GM12878 (cell line): ENCODE data around the gene ERN2.

Source experiments
- BMI1 ChIP-seq: fragments of 450-650 bp; IDR thresholded peaks from 2 replicates; pipeline ENCODE4 v1.6.1; 2016; ENCODE audit warnings: mild to moderate bottlenecking, moderate library complexity, borderline replicate concordance
- CBFB ChIP-seq: IDR thresholded peaks from 2 replicates; pipeline ENCODE4 v1.6.1; 2016; ENCODE audit warnings: antibody characterized with exemption, low read depth
- EZH2 ChIP-seq: IDR thresholded peaks from 2 replicates; pipeline ENCODE4 v1.6.1; 2012; ENCODE audit warnings: low read depth, mild to moderate bottlenecking, control low read depth, inconsistent platforms, low read length, borderline replicate concordance; ENCODE audit not compliant: control insufficient read depth
- FOXK2 ChIP-seq: fragments of 450-650 bp; IDR thresholded peaks from 2 replicates; pipeline ENCODE4 v1.6.1; 2017; ENCODE audit warnings: mild to moderate bottlenecking, moderate library complexity
- MYC ChIP-seq: IDR thresholded peaks from 2 replicates; pipeline ENCODE4 v1.6.1; 2011; ENCODE audit warnings: mild to moderate bottlenecking, low read length, moderate library complexity, inconsistent platforms; ENCODE audit not compliant: insufficient read depth, insufficient replicate concordance, insufficient read length, severe bottlenecking
- NFXL1 ChIP-seq: fragments of 450-650 bp; IDR thresholded peaks from 2 replicates; pipeline ENCODE4 v1.6.1; 2017; ENCODE audit warnings: antibody characterized with exemption, mild to moderate bottlenecking, borderline replicate concordance
- POLR2A ChIP-seq: IDR thresholded peaks from 2 replicates; pipeline ENCODE4 v1.6.1; 2011; ENCODE audit warnings: low read depth, mild to moderate bottlenecking, low read length
- POLR2AphosphoS5 ChIP-seq: IDR thresholded peaks from 2 replicates; pipeline ENCODE4 v1.6.1; 2011; ENCODE audit warnings: mild to moderate bottlenecking, low read length, inconsistent platforms
- ZNF274 ChIP-seq: IDR thresholded peaks from one replicate; pipeline ENCODE4 v1.8.0; 2011; ENCODE audit not compliant: insufficient read length, insufficient read depth
- ZZZ3 ChIP-seq: IDR thresholded peaks from 2 replicates; pipeline ENCODE4 v1.6.1; 2011; ENCODE audit warnings: low read depth; ENCODE audit not compliant: control insufficient read depth, insufficient read length
- TF ChIP-seq, protein P1 (sequence below), 3 experiments: IDR thresholded peaks in 2 of 3; conservative IDR thresholded peaks in 1 of 3; 2 replicates each; pipeline ENCODE4 v1.5.1; 2011; ENCODE audit warnings: low read depth in 3 of 3, low read length in 3 of 3, mild to moderate bottlenecking in 3 of 3, control low read depth in 2 of 3, moderate library complexity in 2 of 3, inconsistent platforms in 1 of 3, mixed read lengths in 1 of 3; ENCODE audit not compliant: control insufficient read depth in 2 of 3, insufficient read depth in 1 of 3; ENCODE audit errors: extremely low read depth in 1 of 3
- TF ChIP-seq, protein P2 (sequence below): fragments of 450-650 bp; formaldehyde crosslinking; IDR thresholded peaks from 2 replicates; pipeline ENCODE4 v1.5.0; 2022; ENCODE audit warnings: mild to moderate bottlenecking, missing genetic modification characterization

DNA sequence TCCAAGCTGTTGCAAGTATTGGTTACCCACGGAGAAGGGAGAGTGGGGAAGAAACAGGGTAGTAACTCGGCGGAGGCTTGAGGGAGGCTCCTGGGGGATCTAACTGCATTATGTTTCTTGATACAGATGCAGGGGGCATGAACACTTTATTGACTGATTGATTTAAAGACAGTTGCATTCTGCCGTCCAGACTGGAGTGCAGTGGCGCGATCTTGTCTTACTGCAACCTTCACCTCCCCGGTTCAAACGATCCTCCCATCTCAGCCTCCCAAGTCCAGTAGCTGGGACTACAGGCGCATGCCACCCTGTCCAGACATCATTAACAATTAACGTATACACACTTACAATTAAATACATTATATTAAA is 15.1 kb upstream of the ERN2 start:
- TF ChIP-seq ZNF274 (no peak), EZH2 (no peak), MYC (no peak), BMI1 (no peak), POLR2AphosphoS5 (no peak), POLR2A (no peak), NFXL1 (no peak), FOXK2 (no peak), CBFB (no peak), ZZZ3 (no peak)
- TF ChIP-seq, protein P1, sequence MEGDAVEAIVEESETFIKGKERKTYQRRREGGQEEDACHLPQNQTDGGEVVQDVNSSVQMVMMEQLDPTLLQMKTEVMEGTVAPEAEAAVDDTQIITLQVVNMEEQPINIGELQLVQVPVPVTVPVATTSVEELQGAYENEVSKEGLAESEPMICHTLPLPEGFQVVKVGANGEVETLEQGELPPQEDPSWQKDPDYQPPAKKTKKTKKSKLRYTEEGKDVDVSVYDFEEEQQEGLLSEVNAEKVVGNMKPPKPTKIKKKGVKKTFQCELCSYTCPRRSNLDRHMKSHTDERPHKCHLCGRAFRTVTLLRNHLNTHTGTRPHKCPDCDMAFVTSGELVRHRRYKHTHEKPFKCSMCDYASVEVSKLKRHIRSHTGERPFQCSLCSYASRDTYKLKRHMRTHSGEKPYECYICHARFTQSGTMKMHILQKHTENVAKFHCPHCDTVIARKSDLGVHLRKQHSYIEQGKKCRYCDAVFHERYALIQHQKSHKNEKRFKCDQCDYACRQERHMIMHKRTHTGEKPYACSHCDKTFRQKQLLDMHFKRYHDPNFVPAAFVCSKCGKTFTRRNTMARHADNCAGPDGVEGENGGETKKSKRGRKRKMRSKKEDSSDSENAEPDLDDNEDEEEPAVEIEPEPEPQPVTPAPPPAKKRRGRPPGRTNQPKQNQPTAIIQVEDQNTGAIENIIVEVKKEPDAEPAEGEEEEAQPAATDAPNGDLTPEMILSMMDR (IDR thresholded peaks at IDR 0.05 in 2 of 3, conservative IDR thresholded peaks at IDR 0.05 in 1 of 3; ENCODE audit: control insufficient read depth in 2 of 3, extremely low read depth in 1 of 3, insufficient read depth in 1 of 3, low read depth in 3 of 3, low read length in 3 of 3): no peak
- TF ChIP-seq, protein P2, sequence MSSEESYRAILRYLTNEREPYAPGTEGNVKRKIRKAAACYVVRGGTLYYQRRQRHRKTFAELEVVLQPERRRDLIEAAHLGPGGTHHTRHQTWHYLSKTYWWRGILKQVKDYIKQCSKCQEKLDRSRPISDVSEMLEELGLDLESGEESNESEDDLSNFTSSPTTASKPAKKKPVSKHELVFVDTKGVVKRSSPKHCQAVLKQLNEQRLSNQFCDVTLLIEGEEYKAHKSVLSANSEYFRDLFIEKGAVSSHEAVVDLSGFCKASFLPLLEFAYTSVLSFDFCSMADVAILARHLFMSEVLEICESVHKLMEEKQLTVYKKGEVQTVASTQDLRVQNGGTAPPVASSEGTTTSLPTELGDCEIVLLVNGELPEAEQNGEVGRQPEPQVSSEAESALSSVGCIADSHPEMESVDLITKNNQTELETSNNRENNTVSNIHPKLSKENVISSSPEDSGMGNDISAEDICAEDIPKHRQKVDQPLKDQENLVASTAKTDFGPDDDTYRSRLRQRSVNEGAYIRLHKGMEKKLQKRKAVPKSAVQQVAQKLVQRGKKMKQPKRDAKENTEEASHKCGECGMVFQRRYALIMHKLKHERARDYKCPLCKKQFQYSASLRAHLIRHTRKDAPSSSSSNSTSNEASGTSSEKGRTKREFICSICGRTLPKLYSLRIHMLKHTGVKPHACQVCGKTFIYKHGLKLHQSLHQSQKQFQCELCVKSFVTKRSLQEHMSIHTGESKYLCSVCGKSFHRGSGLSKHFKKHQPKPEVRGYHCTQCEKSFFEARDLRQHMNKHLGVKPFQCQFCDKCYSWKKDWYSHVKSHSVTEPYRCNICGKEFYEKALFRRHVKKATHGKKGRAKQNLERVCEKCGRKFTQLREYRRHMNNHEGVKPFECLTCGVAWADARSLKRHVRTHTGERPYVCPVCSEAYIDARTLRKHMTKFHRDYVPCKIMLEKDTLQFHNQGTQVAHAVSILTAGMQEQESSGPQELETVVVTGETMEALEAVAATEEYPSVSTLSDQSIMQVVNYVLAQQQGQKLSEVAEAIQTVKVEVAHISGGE: no peak
